GM23338 (cell line): Measurements from ENCODE around the gene TMEM163. TPM values are rescaled to one million over a fixed set of nuclear protein-coding genes. Genes with fewer than 3 reads are reported as not detected.
"Not testable (repeated sequence)": the region's sequence is repeated elsewhere in the genome, so short reads cannot be mapped to it uniquely, and the experiment has no call there.

Source experiments
- ATAC-seq: fragments of 200-7000 bp; cut with Tn5 transposase; 3 replicates; pipeline ENCODE4 v1.9.1; 2020
- DNase-seq: peaks from one replicate; pipeline ENCODE4 v3.0.0-alpha.2; 2015; ENCODE audit warnings: low spot score
- H2AFZ ChIP-seq: fragments of 200-600 bp; sonication (generic); 2 replicates; pipeline ENCODE4 v1.8.0; 2016; ENCODE audit warnings: antibody characterized with exemption, mild to moderate bottlenecking, moderate library complexity
- H3F3A ChIP-seq: fragments of 200-600 bp; sonication (generic); replicated peaks from 2 replicates; pipeline ENCODE4 v1.8.0; 2017; ENCODE audit warnings: antibody characterized with exemption, mixed run types, low read depth
- H3K27ac ChIP-seq: fragments of 200-600 bp; sonication (generic); 2 replicates; pipeline ENCODE4 v1.6.1; 2016; ENCODE audit warnings: low read depth
- H3K27me3 ChIP-seq: fragments of 200-600 bp; sonication (generic); 2 replicates; pipeline ENCODE4 v1.8.0; 2016; ENCODE audit warnings: mild to moderate bottlenecking, mixed run types, moderate library complexity; ENCODE audit not compliant: insufficient read depth
- H3K36me3 ChIP-seq: fragments of 200-600 bp; sonication (generic); 2 replicates; pipeline ENCODE4 v1.8.0; 2016; ENCODE audit warnings: mild to moderate bottlenecking; ENCODE audit not compliant: insufficient read depth
- H3K4me1 ChIP-seq: fragments of 200-600 bp; sonication (generic); 2 replicates; pipeline ENCODE4 v1.8.0; 2016; ENCODE audit warnings: mild to moderate bottlenecking, moderate library complexity; ENCODE audit not compliant: insufficient read depth
- H3K4me2 ChIP-seq: fragments of 200-600 bp; sonication (generic); 2 replicates; pipeline ENCODE4 v1.7.1; 2017; ENCODE audit warnings: mixed run types
- H3K4me3 ChIP-seq: fragments of 200-600 bp; sonication (generic); 2 replicates; pipeline ENCODE4 v1.6.1; 2016; ENCODE audit warnings: mixed run types
- H3K79me2 ChIP-seq: fragments of 200-600 bp; sonication (generic); replicated peaks from 2 replicates; pipeline ENCODE4 v1.8.0; 2017; ENCODE audit warnings: mild to moderate bottlenecking; ENCODE audit not compliant: insufficient read depth
- H3K9me2 ChIP-seq: fragments of 200-600 bp; sonication (generic); 2 replicates; pipeline ENCODE4 v1.8.0; 2017; ENCODE audit not compliant: insufficient read depth
- H4K20me1 ChIP-seq: fragments of 200-600 bp; sonication (generic); replicated peaks from 2 replicates; pipeline ENCODE4 v1.8.0; 2017; ENCODE audit warnings: mild to moderate bottlenecking; ENCODE audit not compliant: insufficient read depth
- H3K27ac Mint-ChIP-seq: 2 replicates; pipeline ENCODE4 v1.8.0; 2020; ENCODE audit warnings: inconsistent platforms, mild to moderate bottlenecking, moderate library complexity, mixed read lengths
- H3K27me3 Mint-ChIP-seq: 3 replicates; pipeline ENCODE4 v1.8.0; 2022; ENCODE audit warnings: low read depth, mild to moderate bottlenecking, moderate library complexity, mixed read lengths, inconsistent platforms; ENCODE audit not compliant: insufficient read depth, poor library complexity
- H3K36me3 Mint-ChIP-seq: 3 replicates; pipeline ENCODE4 v1.8.0; 2021; ENCODE audit warnings: low read depth, mild to moderate bottlenecking, inconsistent platforms, moderate library complexity, mixed read lengths
- H3K4me1 Mint-ChIP-seq: 3 replicates; pipeline ENCODE4 v1.8.0; 2020; ENCODE audit warnings: mild to moderate bottlenecking, inconsistent platforms, mixed read lengths
- H3K4me3 Mint-ChIP-seq: 3 replicates; pipeline ENCODE4 v1.8.0; 2021; ENCODE audit warnings: moderate library complexity, mild to moderate bottlenecking, inconsistent platforms, mixed read lengths
- H3K9me3 Mint-ChIP-seq: 3 replicates; pipeline ENCODE4 v1.8.0; 2020; ENCODE audit warnings: moderate library complexity, mild to moderate bottlenecking, inconsistent platforms, mixed read lengths
- CREB1 ChIP-seq: fragments of 250-450 bp; sonication (Bioruptor Pico); IDR thresholded peaks from 2 replicates; pipeline ENCODE4 v1.5.0; 2020; ENCODE audit warnings: low read depth, mild to moderate bottlenecking, moderate library complexity
- EZH2 ChIP-seq: fragments of 200-600 bp; sonication (generic); IDR thresholded peaks from one replicate; pipeline ENCODE4 v1.8.0; 2017; ENCODE audit warnings: antibody characterized with exemption, mild to moderate bottlenecking, low read depth; ENCODE audit not compliant: unreplicated experiment
- EZH2phosphoT487 ChIP-seq: fragments of 200-600 bp; sonication (generic); IDR thresholded peaks from one replicate; pipeline ENCODE4 v1.8.1; 2018; ENCODE audit warnings: antibody characterized with exemption; ENCODE audit not compliant: unreplicated experiment
- JUNB ChIP-seq: IDR thresholded peaks from one replicate; pipeline ENCODE4 v1.6.1; 2016; ENCODE audit warnings: antibody characterized with exemption; ENCODE audit not compliant: unreplicated experiment
- POLR2AphosphoS5 ChIP-seq: IDR thresholded peaks from 2 replicates; pipeline ENCODE4 v1.6.1; 2016; ENCODE audit warnings: antibody characterized with exemption, low read depth
- STAT1 ChIP-seq: IDR thresholded peaks from one replicate; pipeline ENCODE4 v1.6.1; 2016; ENCODE audit warnings: antibody characterized with exemption; ENCODE audit not compliant: unreplicated experiment
- ZNF114 ChIP-seq: fragments of 250-450 bp; sonication (Bioruptor Pico); IDR thresholded peaks from 2 replicates; pipeline ENCODE4 v1.5.0; 2020; ENCODE audit warnings: mild to moderate bottlenecking, moderate library complexity
- ZNF331 ChIP-seq: fragments of 250-450 bp; sonication (Bioruptor Pico); IDR thresholded peaks from 2 replicates; pipeline ENCODE4 v1.5.0; 2020; ENCODE audit warnings: low read depth, mild to moderate bottlenecking, moderate library complexity
- ZNF462 ChIP-seq: fragments of 250-450 bp; sonication (Bioruptor Pico); IDR thresholded peaks from 2 replicates; pipeline ENCODE4 v1.5.0; 2020; ENCODE audit warnings: mild to moderate bottlenecking, moderate library complexity
- polyA plus RNA-seq: library from polyadenylated mRNA; unstranded; fragments of >200 nt; fragmentation: Nextera tagmentation; extraction: Ambion mirVana; gene quantifications from 2 replicates; pipeline ENCODE4 v1.2.1, GENCODE V29; 2016
- total RNA-seq: library from RNA; depleted of rRNA; stranded (reverse); fragments of >200 nt; shearing (Covaris generic); gene quantifications from 2 replicates; pipeline ENCODE4 v1.2.3, GENCODE V29; 2014
- TF ChIP-seq, protein P1 (sequence below), 2 experiments: fragments of 200-600 bp in 1 of 2; sonication (generic) in 1 of 2; conservative IDR thresholded peaks; 2 replicates each; pipeline versions ENCODE4 v1.5.1 to v1.6.1; 2016 to 2017; ENCODE audit warnings: antibody characterized with exemption in 2 of 2, low read depth in 2 of 2, mild to moderate bottlenecking in 2 of 2, moderate library complexity in 1 of 2
- TF ChIP-seq, protein P2 (sequence below): IDR thresholded peaks from one replicate; pipeline ENCODE4 v1.6.1; 2018; ENCODE audit warnings: antibody characterized with exemption; ENCODE audit not compliant: unreplicated experiment

TMEM163 gene
- total and polyA plus RNA-seq, 2 experiments from 2014 or later = 1.1 to 1.8 TPM

GRCh38 chr2:134476982-134477381 is 241.8 kb downstream of the TMEM163 start:
- H3K36me3 ChIP-seq, DNase-seq, H3K79me2 ChIP-seq, H3K9me2 ChIP-seq, H3K9me3 Mint-ChIP-seq, H4K20me1 ChIP-seq, H3K4me2 ChIP-seq, H3K36me3 Mint-ChIP-seq, H3K27ac ChIP-seq, H3K4me1 Mint-ChIP-seq, H3K27ac Mint-ChIP-seq, H2AFZ ChIP-seq, H3K27me3 Mint-ChIP-seq, H3K4me3 ChIP-seq, H3K4me1 ChIP-seq, ATAC-seq, H3K27me3 ChIP-seq, H3F3A ChIP-seq, H3K4me3 Mint-ChIP-seq: not testable (repeated sequence)

DNA sequence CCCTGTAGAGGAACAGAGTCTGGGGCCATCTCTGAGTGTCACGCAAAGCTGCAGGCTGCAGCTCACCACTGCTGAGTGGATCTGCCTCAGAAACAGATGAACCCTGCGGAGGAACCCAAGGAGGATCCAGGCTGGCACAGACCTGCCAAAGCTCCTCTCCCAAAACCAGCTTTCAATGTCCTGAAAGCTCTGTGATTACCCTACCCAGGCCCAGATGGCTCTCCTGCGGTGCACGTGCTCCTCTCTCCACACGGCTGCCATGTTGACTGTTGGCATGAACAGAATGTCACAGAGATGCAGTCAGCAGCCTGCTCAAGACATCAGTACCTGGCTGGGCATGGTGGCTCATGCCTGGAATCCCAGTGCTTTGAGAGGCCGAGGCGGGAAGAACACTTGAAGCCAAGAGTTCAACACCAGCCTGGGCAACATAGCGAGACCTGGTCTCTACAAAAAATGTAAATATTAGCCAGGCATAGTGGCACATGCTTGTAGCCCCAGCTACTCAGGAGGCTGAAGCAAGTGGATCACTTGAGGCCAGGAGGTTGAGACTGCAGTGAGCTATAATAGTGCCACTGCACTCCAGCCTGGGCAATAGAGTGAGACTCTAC is 248.1 kb downstream of the TMEM163 start:
- Histone ChIP-seq H3K27ac (no peak overlapping the region), H3K4me3 (no peak overlapping the region), H3K9me2 (0 out of 2 replicates have a peak, but pooled peaks cover 3% of the 10 kb centered on the region), H3K79me2 (no peaks in the 10 kb centered on the region), H3K4me2 (no peak overlapping the region), H2AFZ (no peak overlapping the region), H3K27me3 (no peaks in the 10 kb centered on the region), H3K4me1 (no peaks in the 10 kb centered on the region), H3K36me3 (no peaks in the 10 kb centered on the region), H3F3A (no peaks in the 10 kb centered on the region), H4K20me1 (no peaks in the 10 kb centered on the region)
- Mint-ChIP-seq H3K4me1 (peaks cover 4% of the 10 kb centered on the region; the same call in 2 of the 3 replicates), H3K4me3 (no peak overlapping the region), H3K27me3 (peaks cover 6% of the 10 kb centered on the region), H3K27ac (no peak overlapping the region), H3K36me3 (no peaks in the 10 kb centered on the region), H3K9me3 (no peaks in the 10 kb centered on the region; the same call in 2 of the 3 replicates)
- ATAC-seq (no peak), DNase-seq (no peak)
- TF ChIP-seq POLR2AphosphoS5 (no peak), ZNF462 (CRISPR knock-in tag) (no peak), CREB1 (CRISPR knock-in tag) (no peak), ZNF114 (CRISPR knock-in tag) (no peak), JUNB (no peak), EZH2phosphoT487 (no peak), STAT1 (no peak), EZH2 (no peak), ZNF331 (CRISPR knock-in tag) (no peak)
- TF ChIP-seq, protein P1, sequence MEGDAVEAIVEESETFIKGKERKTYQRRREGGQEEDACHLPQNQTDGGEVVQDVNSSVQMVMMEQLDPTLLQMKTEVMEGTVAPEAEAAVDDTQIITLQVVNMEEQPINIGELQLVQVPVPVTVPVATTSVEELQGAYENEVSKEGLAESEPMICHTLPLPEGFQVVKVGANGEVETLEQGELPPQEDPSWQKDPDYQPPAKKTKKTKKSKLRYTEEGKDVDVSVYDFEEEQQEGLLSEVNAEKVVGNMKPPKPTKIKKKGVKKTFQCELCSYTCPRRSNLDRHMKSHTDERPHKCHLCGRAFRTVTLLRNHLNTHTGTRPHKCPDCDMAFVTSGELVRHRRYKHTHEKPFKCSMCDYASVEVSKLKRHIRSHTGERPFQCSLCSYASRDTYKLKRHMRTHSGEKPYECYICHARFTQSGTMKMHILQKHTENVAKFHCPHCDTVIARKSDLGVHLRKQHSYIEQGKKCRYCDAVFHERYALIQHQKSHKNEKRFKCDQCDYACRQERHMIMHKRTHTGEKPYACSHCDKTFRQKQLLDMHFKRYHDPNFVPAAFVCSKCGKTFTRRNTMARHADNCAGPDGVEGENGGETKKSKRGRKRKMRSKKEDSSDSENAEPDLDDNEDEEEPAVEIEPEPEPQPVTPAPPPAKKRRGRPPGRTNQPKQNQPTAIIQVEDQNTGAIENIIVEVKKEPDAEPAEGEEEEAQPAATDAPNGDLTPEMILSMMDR (conservative IDR thresholded peaks at IDR 0.05; ENCODE audit: low read depth in 2 of 2) = no peak
- TF ChIP-seq, protein P2, sequence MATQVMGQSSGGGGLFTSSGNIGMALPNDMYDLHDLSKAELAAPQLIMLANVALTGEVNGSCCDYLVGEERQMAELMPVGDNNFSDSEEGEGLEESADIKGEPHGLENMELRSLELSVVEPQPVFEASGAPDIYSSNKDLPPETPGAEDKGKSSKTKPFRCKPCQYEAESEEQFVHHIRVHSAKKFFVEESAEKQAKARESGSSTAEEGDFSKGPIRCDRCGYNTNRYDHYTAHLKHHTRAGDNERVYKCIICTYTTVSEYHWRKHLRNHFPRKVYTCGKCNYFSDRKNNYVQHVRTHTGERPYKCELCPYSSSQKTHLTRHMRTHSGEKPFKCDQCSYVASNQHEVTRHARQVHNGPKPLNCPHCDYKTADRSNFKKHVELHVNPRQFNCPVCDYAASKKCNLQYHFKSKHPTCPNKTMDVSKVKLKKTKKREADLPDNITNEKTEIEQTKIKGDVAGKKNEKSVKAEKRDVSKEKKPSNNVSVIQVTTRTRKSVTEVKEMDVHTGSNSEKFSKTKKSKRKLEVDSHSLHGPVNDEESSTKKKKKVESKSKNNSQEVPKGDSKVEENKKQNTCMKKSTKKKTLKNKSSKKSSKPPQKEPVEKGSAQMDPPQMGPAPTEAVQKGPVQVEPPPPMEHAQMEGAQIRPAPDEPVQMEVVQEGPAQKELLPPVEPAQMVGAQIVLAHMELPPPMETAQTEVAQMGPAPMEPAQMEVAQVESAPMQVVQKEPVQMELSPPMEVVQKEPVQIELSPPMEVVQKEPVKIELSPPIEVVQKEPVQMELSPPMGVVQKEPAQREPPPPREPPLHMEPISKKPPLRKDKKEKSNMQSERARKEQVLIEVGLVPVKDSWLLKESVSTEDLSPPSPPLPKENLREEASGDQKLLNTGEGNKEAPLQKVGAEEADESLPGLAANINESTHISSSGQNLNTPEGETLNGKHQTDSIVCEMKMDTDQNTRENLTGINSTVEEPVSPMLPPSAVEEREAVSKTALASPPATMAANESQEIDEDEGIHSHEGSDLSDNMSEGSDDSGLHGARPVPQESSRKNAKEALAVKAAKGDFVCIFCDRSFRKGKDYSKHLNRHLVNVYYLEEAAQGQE = no peak
